Measurements from ENCODE around the gene MED14.

DNA sequence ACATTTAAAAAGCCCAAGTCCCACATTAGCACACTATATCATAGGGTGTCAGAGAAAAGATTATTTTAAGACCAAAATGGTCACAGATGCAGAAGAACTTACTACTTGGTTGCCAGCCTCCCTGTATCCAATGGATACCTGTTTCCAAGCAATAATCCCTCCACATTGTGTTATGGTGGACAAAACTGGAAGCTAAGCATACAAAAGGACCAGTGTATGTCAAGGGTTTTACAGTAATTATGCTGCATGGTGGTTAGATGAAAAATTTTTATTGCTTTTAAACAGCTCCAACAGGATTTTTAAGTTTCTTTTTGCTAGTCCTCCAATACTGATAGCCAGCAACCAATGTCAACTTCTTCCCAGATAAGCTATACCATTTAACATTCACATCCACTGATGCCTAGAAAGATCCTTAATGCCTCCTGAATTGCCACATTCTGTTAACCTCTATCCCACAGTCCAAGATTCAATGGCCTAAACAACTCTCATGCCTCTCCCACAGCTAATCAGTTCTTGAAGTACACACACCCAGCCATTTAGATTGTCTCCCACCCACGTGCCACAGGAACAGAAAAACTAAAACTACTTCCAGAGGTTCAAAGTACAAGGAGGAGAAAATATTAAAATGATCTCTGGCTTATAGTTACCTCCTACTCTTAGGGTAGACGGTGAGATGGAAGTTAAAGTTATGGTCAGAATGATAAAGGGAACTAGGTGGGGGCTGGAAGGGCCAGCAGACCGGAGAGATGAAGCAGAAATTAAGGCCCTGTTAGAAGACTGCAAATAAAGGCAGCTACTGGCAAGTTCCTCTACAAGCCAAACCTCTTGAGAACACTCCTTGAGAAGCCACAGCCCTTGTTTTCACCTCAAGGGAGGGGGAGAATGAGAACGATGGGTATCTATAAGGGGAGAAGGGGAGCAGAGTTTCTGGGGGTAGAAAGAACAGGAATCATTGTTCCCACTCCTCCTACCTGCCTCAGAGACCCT is 5.5 kb downstream of the MED14 start:
- TF ChIP-seq EP300 (IDR thresholded peaks at IDR 0.05; ENCODE audit: borderline replicate concordance) (no peak), TAF1 (IDR thresholded peaks at IDR 0.05; ENCODE audit: low read depth) (no peak)
